ENCODE measurements around the gene COX10.
"Not testable (repeated sequence)": the region's sequence is repeated elsewhere in the genome, so short reads cannot be mapped to it uniquely, and the experiment has no call there.

COX10 gene

GRCh38 chr17:14069251-14070021 is at the start of gene COX10:
COX10 (plus strand) TSS chr17:14069504; CDS start chr17:14069606, 102 bp downstream.
- peak within 1 kb of the TSS; percentile 95 for H3K27ac ChIP-seq
- TF ChIP-seq CTCF (conservative IDR thresholded peaks at IDR 0.05) (no peak), ZFX (IDR thresholded peaks at IDR 0.05) (peak; percentile 60)

GRCh38 chr17:14021651-14022294 is 47.5 kb upstream of the COX10 start:
- not testable (repeated sequence) for H3K27ac ChIP-seq

GRCh38 chr17:14029755-14030154 is 39.5 kb upstream of the COX10 start:
- H3K27ac ChIP-seq, result not testable (repeated sequence)

GRCh38 chr17:14032234-14032633 is 37.1 kb upstream of the COX10 start:
- TF ChIP-seq ZFX (IDR thresholded peaks at IDR 0.05) (no peak), CTCF (conservative IDR thresholded peaks at IDR 0.05) (no peak)
- no peak overlapping the region for H3K27ac ChIP-seq

- TF ChIP-seq CTCF (conservative IDR thresholded peaks at IDR 0.05) (no peak), ZFX (IDR thresholded peaks at IDR 0.05) (no peak)
- no peak overlapping the region for H3K27ac ChIP-seq
Measured at GRCh38 chr17:14033166-14033565, 36.1 kb upstream of the COX10 start.

- no peak for TF ChIP-seq ZFX (IDR thresholded peaks at IDR 0.05)
- no peak for TF ChIP-seq CTCF (conservative IDR thresholded peaks at IDR 0.05)
- H3K27ac ChIP-seq, result no peak overlapping the region
Measured at GRCh38 chr17:14037453-14037852, 31.9 kb upstream of the COX10 start.

GRCh38 chr17:14038206-14038605 is 31.1 kb upstream of the COX10 start:
- TF ChIP-seq ZFX (IDR thresholded peaks at IDR 0.05), result no peak
- no peak for TF ChIP-seq CTCF (conservative IDR thresholded peaks at IDR 0.05)
- no peak overlapping the region for H3K27ac ChIP-seq

GRCh38 chr17:14042411-14042810 is 26.9 kb upstream of the COX10 start:
- TF ChIP-seq ZFX (IDR thresholded peaks at IDR 0.05) (no peak), CTCF (conservative IDR thresholded peaks at IDR 0.05) (no peak)
- no peak overlapping the region for H3K27ac ChIP-seq
